GM23338 (cell line): Measurements from ENCODE around the gene TMEM229B. TPM values are rescaled to one million over a fixed set of nuclear protein-coding genes. Genes with fewer than 3 reads are reported as not detected.

ENCODE experiments used
- ATAC-seq: fragments of 200-7000 bp; cut with Tn5 transposase; 3 replicates; pipeline ENCODE4 v1.9.1; 2020
- DNase-seq: peaks from one replicate; pipeline ENCODE4 v3.0.0-alpha.2; 2015; ENCODE audit warnings: low spot score
- H2AFZ ChIP-seq: fragments of 200-600 bp; sonication (generic); 2 replicates; pipeline ENCODE4 v1.8.0; 2016; ENCODE audit warnings: antibody characterized with exemption, mild to moderate bottlenecking, moderate library complexity
- H3F3A ChIP-seq: fragments of 200-600 bp; sonication (generic); replicated peaks from 2 replicates; pipeline ENCODE4 v1.8.0; 2017; ENCODE audit warnings: antibody characterized with exemption, mixed run types, low read depth
- H3K27ac ChIP-seq: fragments of 200-600 bp; sonication (generic); 2 replicates; pipeline ENCODE4 v1.6.1; 2016; ENCODE audit warnings: low read depth
- H3K27me3 ChIP-seq: fragments of 200-600 bp; sonication (generic); 2 replicates; pipeline ENCODE4 v1.8.0; 2016; ENCODE audit warnings: mild to moderate bottlenecking, mixed run types, moderate library complexity; ENCODE audit not compliant: insufficient read depth
- H3K36me3 ChIP-seq: fragments of 200-600 bp; sonication (generic); 2 replicates; pipeline ENCODE4 v1.8.0; 2016; ENCODE audit warnings: mild to moderate bottlenecking; ENCODE audit not compliant: insufficient read depth
- H3K4me1 ChIP-seq: fragments of 200-600 bp; sonication (generic); 2 replicates; pipeline ENCODE4 v1.8.0; 2016; ENCODE audit warnings: mild to moderate bottlenecking, moderate library complexity; ENCODE audit not compliant: insufficient read depth
- H3K4me2 ChIP-seq: fragments of 200-600 bp; sonication (generic); 2 replicates; pipeline ENCODE4 v1.7.1; 2017; ENCODE audit warnings: mixed run types
- H3K4me3 ChIP-seq: fragments of 200-600 bp; sonication (generic); 2 replicates; pipeline ENCODE4 v1.6.1; 2016; ENCODE audit warnings: mixed run types
- H3K79me2 ChIP-seq: fragments of 200-600 bp; sonication (generic); replicated peaks from 2 replicates; pipeline ENCODE4 v1.8.0; 2017; ENCODE audit warnings: mild to moderate bottlenecking; ENCODE audit not compliant: insufficient read depth
- H3K9me2 ChIP-seq: fragments of 200-600 bp; sonication (generic); 2 replicates; pipeline ENCODE4 v1.8.0; 2017; ENCODE audit not compliant: insufficient read depth
- H4K20me1 ChIP-seq: fragments of 200-600 bp; sonication (generic); replicated peaks from 2 replicates; pipeline ENCODE4 v1.8.0; 2017; ENCODE audit warnings: mild to moderate bottlenecking; ENCODE audit not compliant: insufficient read depth
- H3K27ac Mint-ChIP-seq: 2 replicates; pipeline ENCODE4 v1.8.0; 2020; ENCODE audit warnings: inconsistent platforms, mild to moderate bottlenecking, moderate library complexity, mixed read lengths
- H3K27me3 Mint-ChIP-seq: 3 replicates; pipeline ENCODE4 v1.8.0; 2022; ENCODE audit warnings: low read depth, mild to moderate bottlenecking, moderate library complexity, mixed read lengths, inconsistent platforms; ENCODE audit not compliant: insufficient read depth, poor library complexity
- H3K36me3 Mint-ChIP-seq: 3 replicates; pipeline ENCODE4 v1.8.0; 2021; ENCODE audit warnings: low read depth, mild to moderate bottlenecking, inconsistent platforms, moderate library complexity, mixed read lengths
- H3K4me1 Mint-ChIP-seq: 3 replicates; pipeline ENCODE4 v1.8.0; 2020; ENCODE audit warnings: mild to moderate bottlenecking, inconsistent platforms, mixed read lengths
- H3K4me3 Mint-ChIP-seq: 3 replicates; pipeline ENCODE4 v1.8.0; 2021; ENCODE audit warnings: moderate library complexity, mild to moderate bottlenecking, inconsistent platforms, mixed read lengths
- H3K9me3 Mint-ChIP-seq: 3 replicates; pipeline ENCODE4 v1.8.0; 2020; ENCODE audit warnings: moderate library complexity, mild to moderate bottlenecking, inconsistent platforms, mixed read lengths
- CREB1 ChIP-seq: fragments of 250-450 bp; sonication (Bioruptor Pico); IDR thresholded peaks from 2 replicates; pipeline ENCODE4 v1.5.0; 2020; ENCODE audit warnings: low read depth, mild to moderate bottlenecking, moderate library complexity
- EZH2 ChIP-seq: fragments of 200-600 bp; sonication (generic); IDR thresholded peaks from one replicate; pipeline ENCODE4 v1.8.0; 2017; ENCODE audit warnings: antibody characterized with exemption, mild to moderate bottlenecking, low read depth; ENCODE audit not compliant: unreplicated experiment
- EZH2phosphoT487 ChIP-seq: fragments of 200-600 bp; sonication (generic); IDR thresholded peaks from one replicate; pipeline ENCODE4 v1.8.1; 2018; ENCODE audit warnings: antibody characterized with exemption; ENCODE audit not compliant: unreplicated experiment
- JUNB ChIP-seq: IDR thresholded peaks from one replicate; pipeline ENCODE4 v1.6.1; 2016; ENCODE audit warnings: antibody characterized with exemption; ENCODE audit not compliant: unreplicated experiment
- NANOG ChIP-seq: IDR thresholded peaks from 2 replicates; pipeline ENCODE4 v1.6.1; 2016; ENCODE audit warnings: antibody characterized with exemption, borderline replicate concordance
- REST ChIP-seq: IDR thresholded peaks from one replicate; pipeline ENCODE4 v1.6.1; 2018; ENCODE audit warnings: antibody characterized with exemption; ENCODE audit not compliant: unreplicated experiment
- STAT1 ChIP-seq: IDR thresholded peaks from one replicate; pipeline ENCODE4 v1.6.1; 2016; ENCODE audit warnings: antibody characterized with exemption; ENCODE audit not compliant: unreplicated experiment
- ZNF114 ChIP-seq: fragments of 250-450 bp; sonication (Bioruptor Pico); IDR thresholded peaks from 2 replicates; pipeline ENCODE4 v1.5.0; 2020; ENCODE audit warnings: mild to moderate bottlenecking, moderate library complexity
- ZNF331 ChIP-seq: fragments of 250-450 bp; sonication (Bioruptor Pico); IDR thresholded peaks from 2 replicates; pipeline ENCODE4 v1.5.0; 2020; ENCODE audit warnings: low read depth, mild to moderate bottlenecking, moderate library complexity
- ZNF462 ChIP-seq: fragments of 250-450 bp; sonication (Bioruptor Pico); IDR thresholded peaks from 2 replicates; pipeline ENCODE4 v1.5.0; 2020; ENCODE audit warnings: mild to moderate bottlenecking, moderate library complexity
- polyA plus RNA-seq: library from polyadenylated mRNA; unstranded; fragments of >200 nt; fragmentation: Nextera tagmentation; extraction: Ambion mirVana; gene quantifications from 2 replicates; pipeline ENCODE4 v1.2.1, GENCODE V29; 2016
- total RNA-seq: library from RNA; depleted of rRNA; stranded (reverse); fragments of >200 nt; shearing (Covaris generic); gene quantifications from 2 replicates; pipeline ENCODE4 v1.2.3, GENCODE V29; 2014

Gene TMEM229B
- total and polyA plus RNA-seq, 2 experiments from 2014 or later, result 0.42 to 2.4 TPM

GRCh38 chr14:67424539-67424938 is 64.0 kb downstream of the TMEM229B start (continued):
- TF ChIP-seq NANOG (no peak), ZNF331 (CRISPR knock-in tag) (no peak)

GRCh38 chr14:67423424-67423823 is 65.1 kb downstream of the TMEM229B start:
- no peaks in the 10 kb centered on the region for H3K36me3 Mint-ChIP-seq
- Histone ChIP-seq H3F3A (no peaks in the 10 kb centered on the region), H2AFZ (no peak overlapping the region), H3K9me2 (no peaks in the 10 kb centered on the region), H3K36me3 (no peaks in the 10 kb centered on the region), H3K79me2 (no peaks in the 10 kb centered on the region), H3K4me3 (no peak overlapping the region), H3K27ac (no peak overlapping the region), H4K20me1 (no peaks in the 10 kb centered on the region), H3K4me1 (peaks cover 4% of the 10 kb centered on the region; the same call in 1 of the 2 replicates), H3K27me3 (no peaks in the 10 kb centered on the region), H3K4me2 (no peak overlapping the region)
- H3K4me1 Mint-ChIP-seq, result peaks cover 7% of the 10 kb centered on the region; the same call in 2 of the 3 replicates
- no peak overlapping the region for H3K27ac Mint-ChIP-seq
- DNase-seq, result no peak
- no peaks in the 10 kb centered on the region for H3K9me3 Mint-ChIP-seq
- no peak for ATAC-seq
- no peak for TF ChIP-seq ZNF462 (CRISPR knock-in tag)
- no peak for TF ChIP-seq ZNF114 (CRISPR knock-in tag)
- no peak for TF ChIP-seq EZH2
- TF ChIP-seq ZNF331 (CRISPR knock-in tag), result no peak
- TF ChIP-seq STAT1, result no peak
- TF ChIP-seq CREB1 (CRISPR knock-in tag), result no peak
- no peak for TF ChIP-seq REST
- no peak for TF ChIP-seq EZH2phosphoT487
- no peak for TF ChIP-seq JUNB
- no peak for TF ChIP-seq NANOG
- H3K4me3 Mint-ChIP-seq, result no peak overlapping the region
- peaks cover 2% of the 10 kb centered on the region for H3K27me3 Mint-ChIP-seq
